IPS-NIHi11 (cell line): ENCODE results near the gene ATF6.

Experiments used
- DNase-seq: peaks from one replicate; pipeline ENCODE4 v3.0.0; 2012; ENCODE audit warnings: mixed read lengths, low spot score

The ATF6 gene

DNA sequence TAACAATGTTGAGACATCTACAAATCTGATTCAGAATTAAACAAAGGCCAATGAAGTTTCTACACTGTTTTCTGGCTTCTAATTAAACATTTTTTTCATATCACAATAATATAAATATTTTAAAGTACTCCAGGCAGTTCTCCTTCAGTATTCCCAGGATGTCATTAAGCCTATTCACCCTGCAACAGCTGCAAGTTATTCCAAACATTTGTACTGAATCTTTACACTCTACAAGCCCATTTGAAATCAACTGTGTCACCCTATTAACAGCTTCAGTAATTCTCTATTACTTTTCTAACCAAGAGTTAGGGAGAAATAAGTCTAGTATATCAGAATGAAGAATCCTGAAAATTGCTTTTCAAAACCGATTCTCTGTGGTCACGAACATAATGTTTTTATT lies 133.0 kb downstream of the ATF6 start:
- no peak for DNase-seq

DNA sequence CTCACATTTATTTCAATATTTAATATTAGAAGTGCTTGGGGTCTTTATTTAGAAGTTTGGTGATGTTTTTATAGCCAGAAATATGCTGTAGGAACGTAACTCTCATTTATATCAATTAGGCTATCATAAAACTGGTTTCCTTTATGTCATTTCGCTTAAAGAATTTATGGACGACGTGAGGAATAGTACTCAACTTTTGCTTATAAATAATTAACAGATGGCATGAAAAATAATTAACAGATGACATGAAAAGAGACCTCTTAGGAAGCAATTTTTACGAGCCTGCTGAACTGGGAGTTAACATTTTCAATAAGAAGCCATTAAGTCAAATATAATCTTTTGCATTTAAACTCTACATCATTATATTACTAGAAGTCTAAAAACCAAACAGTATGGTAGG lies 134.0 kb downstream of the ATF6 start:
- no peak for DNase-seq

GRCh38 chr1:161902182-161902581 lies 136.1 kb downstream of the ATF6 start:
- no peak for DNase-seq

GRCh38 chr1:161905269-161905884 lies 139.3 kb downstream of the ATF6 start:
- peak; percentile 39 for DNase-seq

DNA sequence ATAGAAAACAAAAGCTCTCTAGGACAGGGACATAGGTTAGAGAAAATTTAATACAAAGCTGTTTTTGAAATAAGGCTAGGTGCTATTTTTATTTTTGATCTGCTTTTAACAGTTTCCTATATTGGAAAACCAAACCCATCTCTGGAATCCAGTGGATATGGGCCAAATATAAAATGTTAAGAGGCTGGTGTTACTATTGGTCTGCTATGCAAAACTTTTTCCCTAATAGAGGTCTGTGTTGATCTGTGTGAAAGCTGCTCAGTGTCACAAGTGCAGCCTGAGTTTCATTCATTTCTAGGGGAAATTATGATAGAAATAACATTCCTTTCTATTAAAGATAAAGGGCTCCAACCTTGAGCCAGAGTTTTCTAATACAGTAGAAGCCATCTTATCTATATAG lies 141.1 kb downstream of the ATF6 start:
- no peak for DNase-seq

DNA sequence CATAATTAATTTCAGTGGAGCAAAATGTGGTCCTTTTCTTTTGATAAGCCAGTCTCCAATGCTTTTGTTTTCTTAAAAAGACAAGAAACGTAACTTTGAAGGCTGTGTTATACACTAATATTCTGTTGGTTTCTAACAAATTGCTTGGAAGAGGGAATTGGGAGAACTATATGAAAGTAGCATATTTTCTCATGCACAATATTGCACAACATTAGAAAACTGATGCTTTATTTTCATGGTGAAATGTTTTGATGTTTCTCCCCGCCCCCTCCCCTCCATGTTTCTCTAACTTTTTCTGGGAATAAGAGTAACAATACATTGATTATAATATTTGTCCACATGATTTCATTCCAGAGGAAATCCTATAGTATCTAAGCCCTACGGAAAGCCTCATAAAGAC lies 142.1 kb downstream of the ATF6 start:
- DNase-seq, result no peak

DNA sequence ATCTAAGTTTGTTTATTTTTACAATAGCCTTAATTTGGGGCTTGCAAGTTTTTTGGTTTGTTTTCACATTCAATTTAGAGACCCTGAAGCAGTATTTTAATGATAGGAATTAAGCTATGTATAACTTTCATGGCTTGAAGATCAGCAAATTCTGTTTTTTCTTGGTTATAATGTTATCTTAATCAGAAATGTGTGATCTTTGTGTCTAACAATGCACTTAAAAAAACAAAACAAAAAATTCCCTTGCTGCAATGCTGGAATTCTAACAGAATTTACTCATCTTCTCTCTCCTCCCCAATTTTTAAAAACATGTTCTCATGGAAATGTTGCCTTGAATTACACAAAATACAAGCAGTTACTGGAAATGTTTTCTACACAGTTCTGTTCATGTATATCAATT lies 144.5 kb downstream of the ATF6 start:
- no peak for DNase-seq

DNA sequence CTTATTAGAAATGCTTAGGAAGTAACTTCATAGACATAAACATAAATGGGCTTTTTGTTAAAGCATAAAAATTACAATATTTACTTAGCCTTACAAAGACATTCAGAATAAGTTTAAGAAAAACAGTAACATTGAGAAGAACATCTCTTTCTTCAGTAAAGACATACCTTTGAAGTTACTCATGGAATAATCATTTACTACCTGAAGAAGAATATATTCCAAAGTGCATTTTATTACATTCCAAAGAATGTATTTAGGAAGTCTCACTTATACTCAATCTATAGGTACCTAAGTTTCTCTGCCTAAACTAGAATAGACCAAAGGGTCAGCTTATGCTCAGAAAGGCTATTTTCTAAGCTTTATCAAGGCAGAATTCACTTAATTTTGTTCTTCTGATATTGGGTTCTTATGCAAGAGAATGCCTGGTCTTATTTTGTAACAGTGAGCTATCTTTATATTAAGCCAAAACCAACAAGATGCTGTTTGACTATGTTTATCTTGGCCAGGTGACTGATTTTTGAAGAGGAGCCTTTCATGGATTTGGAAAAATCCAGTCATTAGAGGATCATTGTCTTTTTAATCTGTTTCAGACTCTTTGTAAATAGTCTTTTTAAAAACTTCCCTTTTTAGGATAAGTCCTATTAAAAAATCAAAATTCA lies 147.5 kb downstream of the ATF6 start:
- no peak for DNase-seq

DNA sequence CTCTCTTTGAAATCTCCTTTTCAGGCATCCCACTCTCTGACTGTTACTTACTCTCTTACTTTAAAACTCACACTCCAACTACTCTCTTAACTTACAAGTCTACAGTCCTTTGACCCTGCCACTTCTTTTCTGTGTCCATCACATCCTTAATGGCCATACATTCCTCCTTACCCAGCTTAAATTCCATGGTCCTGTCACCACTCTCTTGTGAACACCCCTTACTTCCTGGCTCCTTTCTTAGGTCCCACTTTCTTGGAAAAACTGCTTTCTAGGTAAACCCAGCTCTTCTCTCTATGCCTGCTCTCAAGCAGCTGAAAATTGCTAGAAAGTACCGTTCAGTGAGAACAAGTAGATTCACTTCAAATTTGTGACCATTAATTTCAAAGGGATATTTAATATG lies 148.5 kb downstream of the ATF6 start:
- no peak for DNase-seq

GRCh38 chr1:161915051-161915503 lies 149.0 kb downstream of the ATF6 start:
- no peak for DNase-seq

- DNase-seq, result no peak
Observed at GRCh38 chr1:161915978-161916377, 149.9 kb downstream of the ATF6 start.

GRCh38 chr1:161919229-161919628 lies 153.1 kb downstream of the ATF6 start:
- no peak for DNase-seq

DNA sequence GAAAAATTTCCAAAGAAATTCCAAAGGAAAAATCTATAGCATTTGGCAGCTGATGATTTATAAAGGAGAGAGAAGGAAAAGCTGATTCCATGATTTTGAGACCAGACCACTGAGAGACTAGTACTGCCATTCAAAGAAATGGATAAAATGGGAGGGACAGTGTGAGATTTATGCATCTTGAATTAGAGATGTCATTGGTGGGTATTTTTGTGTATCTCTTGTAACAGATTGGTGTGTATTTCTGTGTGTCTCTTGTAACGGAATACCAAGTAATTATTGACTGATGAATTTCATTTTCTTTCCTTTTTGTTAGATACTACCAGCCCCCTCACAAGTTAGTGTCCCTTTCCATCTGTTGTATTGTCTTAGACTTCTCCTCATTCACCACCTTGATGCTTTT lies 155.4 kb downstream of the ATF6 start:
- DNase-seq, result no peak

DNA sequence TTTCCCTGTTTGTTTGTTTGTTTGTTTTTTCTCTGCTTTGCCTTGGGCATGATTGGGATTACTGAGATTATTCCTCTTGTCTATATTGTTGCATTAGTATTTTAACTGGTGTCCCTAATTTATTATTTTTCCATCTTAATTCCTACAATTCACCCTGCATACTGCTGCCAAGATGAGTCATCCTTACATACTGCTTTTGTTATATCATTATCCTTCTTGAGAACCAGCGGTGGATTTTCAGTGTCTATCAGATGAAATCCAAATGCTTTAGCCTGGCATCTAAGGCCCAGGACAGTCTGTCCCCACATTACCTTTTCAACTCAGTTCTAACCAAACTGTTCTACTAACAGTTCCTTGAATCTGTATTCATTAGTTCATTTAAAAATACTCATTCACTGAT lies 155.9 kb downstream of the ATF6 start:
- DNase-seq, result no peak

DNA sequence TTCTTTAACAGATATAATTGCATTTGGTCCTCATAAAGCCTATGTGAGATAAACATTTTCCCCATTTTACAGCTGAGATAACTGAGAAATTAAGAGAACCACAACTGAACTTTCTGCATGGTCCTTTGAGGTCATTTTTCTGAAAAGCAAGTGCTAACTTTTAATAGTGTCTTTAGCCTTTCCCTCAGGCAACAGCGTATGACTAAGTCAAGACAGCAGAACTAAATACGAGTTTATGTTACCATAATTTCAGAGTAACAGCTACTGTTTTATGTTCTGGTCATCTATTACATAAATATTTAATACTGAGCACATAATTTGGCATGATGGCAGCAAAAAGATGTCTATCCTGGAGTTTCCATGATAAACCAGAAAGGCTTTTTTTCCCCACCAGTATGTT lies 161.9 kb downstream of the ATF6 start:
- DNase-seq, result no peak

DNA sequence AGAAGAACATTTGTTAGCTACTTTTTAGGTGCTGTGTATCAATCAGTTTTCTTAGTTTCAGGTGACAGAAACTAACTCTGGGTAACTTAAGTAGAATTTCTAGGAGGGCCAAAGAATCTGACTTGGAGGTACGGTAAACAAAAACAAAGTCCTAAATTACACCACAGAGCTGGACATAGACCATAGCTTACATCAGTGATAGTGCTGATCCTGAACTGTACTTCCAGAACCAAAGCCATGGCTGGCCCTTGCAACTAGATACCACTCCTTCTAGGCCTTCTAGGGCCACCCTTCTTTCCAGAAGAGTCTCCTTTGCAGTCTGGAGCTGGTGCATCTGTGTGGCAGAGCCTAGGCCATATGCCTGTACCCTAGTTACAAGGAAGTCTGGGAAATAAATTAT lies 163.0 kb downstream of the ATF6 start:
- no peak for DNase-seq

- DNase-seq, result no peak
Observed at GRCh38 chr1:161930064-161930463, 163.9 kb downstream of the ATF6 start.

GRCh38 chr1:161932668-161933067 lies 166.5 kb downstream of the ATF6 start:
- DNase-seq, result no peak

DNA sequence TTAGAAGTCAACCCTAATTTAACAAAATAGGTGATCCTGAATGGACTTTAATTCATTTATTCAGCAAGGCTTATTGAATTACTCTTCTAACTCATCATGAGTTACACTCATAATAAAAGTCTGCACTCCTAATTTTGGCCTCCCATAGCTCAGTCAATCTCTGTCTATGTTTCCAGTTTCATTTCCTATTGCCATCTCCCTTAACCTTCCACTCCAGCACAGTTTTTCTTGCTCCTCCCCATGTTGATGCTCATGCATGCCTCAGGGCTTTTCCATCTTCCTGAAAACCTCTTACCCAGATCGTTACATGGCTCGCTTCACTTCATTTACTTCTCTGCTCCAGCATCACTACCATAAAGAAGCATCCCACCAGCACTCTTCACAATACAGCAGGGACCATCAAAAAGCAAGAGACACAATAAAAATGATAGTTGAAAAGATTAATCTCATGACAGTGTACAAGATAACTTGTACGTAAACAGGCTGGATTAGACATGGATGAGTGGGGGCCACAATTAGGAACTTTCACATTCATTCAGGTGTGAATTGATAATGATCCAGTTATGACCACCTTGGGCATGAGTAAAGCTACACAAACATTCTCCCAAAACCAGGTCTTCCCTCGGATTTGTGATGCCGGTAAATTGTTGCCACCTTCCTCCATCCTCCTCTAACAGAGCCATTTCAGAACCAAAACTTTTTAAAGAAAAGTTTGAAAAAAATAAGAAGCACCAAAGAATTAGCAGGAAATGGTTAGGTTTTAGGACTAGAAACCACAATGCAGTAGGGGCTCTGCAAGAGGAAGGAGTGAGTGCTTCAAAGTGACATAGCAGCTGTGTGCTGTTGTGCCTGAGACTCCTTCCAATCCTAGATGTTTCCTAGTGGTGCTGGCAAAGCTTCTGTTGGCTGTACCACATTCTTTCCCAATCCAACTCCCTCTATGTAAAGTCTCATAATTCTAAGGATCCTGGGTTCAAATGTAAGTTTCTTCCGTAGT lies 167.8 kb downstream of the ATF6 start:
- DNase-seq, result no peak

- DNase-seq, result no peak
Observed at GRCh38 chr1:161935264-161935663, 169.1 kb downstream of the ATF6 start.

- DNase-seq, result no peak
Observed at GRCh38 chr1:161936786-161937185, 170.7 kb downstream of the ATF6 start.

DNA sequence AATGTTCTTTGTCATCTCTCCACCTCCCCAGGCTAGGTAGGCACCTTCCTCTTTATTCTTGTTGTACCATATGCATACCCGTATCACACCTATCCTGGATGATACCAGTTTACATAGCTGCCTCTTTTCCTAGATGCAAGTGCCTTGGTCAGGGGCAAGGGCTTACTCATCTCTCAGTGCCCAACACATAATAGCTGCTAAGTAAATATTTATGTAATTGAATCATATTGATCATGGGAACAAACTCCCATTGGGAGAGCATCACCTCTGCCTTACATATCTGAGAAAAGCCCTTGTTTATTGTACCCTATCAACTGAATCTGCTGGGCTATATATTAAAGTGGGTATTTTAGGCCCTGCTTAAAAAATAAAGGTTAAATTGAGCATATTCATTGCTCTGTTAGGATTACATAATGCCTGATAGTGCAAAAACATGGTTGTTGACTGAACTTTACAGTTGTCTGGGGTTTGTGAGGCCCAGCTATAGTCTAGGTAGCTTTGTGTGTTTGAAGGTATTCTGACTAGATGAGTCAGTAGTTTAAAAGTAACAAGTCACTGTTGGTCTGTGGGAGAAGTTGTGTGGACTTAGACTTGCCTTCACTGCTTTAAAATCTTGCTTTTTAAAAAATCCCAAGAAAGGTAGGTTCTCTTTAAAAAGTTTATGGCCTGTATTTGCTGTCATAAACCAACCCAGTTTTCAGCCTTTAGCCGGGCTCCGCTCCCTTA lies 174.9 kb downstream of the ATF6 start:
- no peak for DNase-seq
